Measurements from ENCODE around the gene MEIKIN. TPM values are rescaled to one million over a fixed set of nuclear protein-coding genes. Genes with fewer than 3 reads are reported as not detected.
"Not testable (repeated sequence)": the region's sequence is repeated elsewhere in the genome, so short reads cannot be mapped to it uniquely, and the experiment has no call there.

The MEIKIN gene
- total RNA-seq, 1 experiment from 2014 or later, result not detected

- in situ Hi-C loops (cut with HindIII; ENCODE audit: low sequenced_read_pairs), result no loop called here
- no peak for DNase-seq (ENCODE audit: low spot score)
Measured at GRCh38 chr5:131932235-131932634, 13.2 kb downstream of the MEIKIN start.

- DNase-seq (ENCODE audit: low spot score), result no peak
Measured at GRCh38 chr5:131928957-131929356, 16.5 kb downstream of the MEIKIN start.

GRCh38 chr5:131926168-131926567 is 19.3 kb downstream of the MEIKIN start:
- in situ Hi-C loops (cut with HindIII; ENCODE audit: low sequenced_read_pairs), result no loop called here
- no peak for DNase-seq (ENCODE audit: low spot score)

More at GRCh38 chr5:131928957-131929356, 16.5 kb downstream of the MEIKIN start:
- in situ Hi-C loops (cut with HindIII; ENCODE audit: low sequenced_read_pairs), result no loop called here

GRCh38 chr5:131916481-131916880 is 29.0 kb downstream of the MEIKIN start:
- DNase-seq (ENCODE audit: low spot score), result no peak
- in situ Hi-C loops (cut with HindIII; ENCODE audit: low sequenced_read_pairs), result no loop called here

- in situ Hi-C loops (cut with HindIII; ENCODE audit: low sequenced_read_pairs), result no loop called here
- DNase-seq (ENCODE audit: low spot score), result no peak
Measured at GRCh38 chr5:131914472-131914871, 31.0 kb downstream of the MEIKIN start.

- DNase-seq (ENCODE audit: low spot score), result no peak
- in situ Hi-C loops (cut with HindIII; ENCODE audit: low sequenced_read_pairs), result no loop called here
Measured at GRCh38 chr5:131913603-131914002, 31.9 kb downstream of the MEIKIN start.

- in situ Hi-C loops (cut with HindIII; ENCODE audit: low sequenced_read_pairs), result no loop called here
- DNase-seq (ENCODE audit: low spot score), result no peak
Measured at GRCh38 chr5:131906668-131907067, 38.8 kb downstream of the MEIKIN start.

GRCh38 chr5:131902266-131902665 is 43.2 kb downstream of the MEIKIN start:
- DNase-seq (ENCODE audit: low spot score); in situ Hi-C loops (cut with HindIII; ENCODE audit: low sequenced_read_pairs): not testable (repeated sequence)

- no peak for DNase-seq (ENCODE audit: low spot score)
- in situ Hi-C loops (cut with HindIII; ENCODE audit: low sequenced_read_pairs), result no loop called here
Measured at GRCh38 chr5:131899686-131900085, 45.8 kb downstream of the MEIKIN start.

GRCh38 chr5:131883984-131884383 is 61.5 kb downstream of the MEIKIN start:
- in situ Hi-C loops (cut with HindIII; ENCODE audit: low sequenced_read_pairs), result no loop called here
- DNase-seq (ENCODE audit: low spot score), result no peak

- no peak for DNase-seq (ENCODE audit: low spot score)
Measured at GRCh38 chr5:131879705-131880104, 65.8 kb downstream of the MEIKIN start.

GRCh38 chr5:131877873-131878272 is 67.6 kb downstream of the MEIKIN start:
- in situ Hi-C loops (cut with HindIII; ENCODE audit: low sequenced_read_pairs), result no loop called here
- DNase-seq (ENCODE audit: low spot score), result no peak

More at GRCh38 chr5:131879705-131880104, 65.8 kb downstream of the MEIKIN start:
- in situ Hi-C loops (cut with HindIII; ENCODE audit: low sequenced_read_pairs), result no loop called here

GRCh38 chr5:131871251-131871650 is 74.2 kb downstream of the MEIKIN start:
- DNase-seq (ENCODE audit: low spot score); in situ Hi-C loops (cut with HindIII; ENCODE audit: low sequenced_read_pairs): not testable (repeated sequence)

GRCh38 chr5:131867524-131867923 is 77.9 kb downstream of the MEIKIN start:
- in situ Hi-C loops (cut with HindIII; ENCODE audit: low sequenced_read_pairs), result no loop called here
- DNase-seq (ENCODE audit: low spot score), result no peak

GRCh38 chr5:131863700-131864099 is 81.8 kb downstream of the MEIKIN start:
- in situ Hi-C loops (cut with HindIII; ENCODE audit: low sequenced_read_pairs), result no loop called here
- DNase-seq (ENCODE audit: low spot score), result no peak

GRCh38 chr5:131857388-131857787 is 88.1 kb downstream of the MEIKIN start:
- in situ Hi-C loops (cut with HindIII; ENCODE audit: low sequenced_read_pairs), result no loop called here
- no peak for DNase-seq (ENCODE audit: low spot score)

- in situ Hi-C loops (cut with HindIII; ENCODE audit: low sequenced_read_pairs), result no loop called here
- DNase-seq (ENCODE audit: low spot score), result no peak
Measured at GRCh38 chr5:131855452-131855851, 90.0 kb downstream of the MEIKIN start.

- no peak for DNase-seq (ENCODE audit: low spot score)
- in situ Hi-C loops (cut with HindIII; ENCODE audit: low sequenced_read_pairs), result no loop called here
Measured at GRCh38 chr5:131854134-131854533, 91.3 kb downstream of the MEIKIN start.

GRCh38 chr5:131848662-131849061 is 96.8 kb downstream of the MEIKIN start:
- in situ Hi-C loops (cut with HindIII; ENCODE audit: low sequenced_read_pairs), result no loop called here
- no peak for DNase-seq (ENCODE audit: low spot score)

GRCh38 chr5:131846536-131846935 is 98.9 kb downstream of the MEIKIN start:
- in situ Hi-C loops (cut with HindIII; ENCODE audit: low sequenced_read_pairs), result no loop called here
- DNase-seq (ENCODE audit: low spot score), result no peak

- in situ Hi-C loops (cut with HindIII; ENCODE audit: low sequenced_read_pairs), result no loop called here
- no peak for DNase-seq (ENCODE audit: low spot score)
Measured at GRCh38 chr5:131845828-131846227, 99.6 kb downstream of the MEIKIN start.

GRCh38 chr5:131842971-131843370 is 102.5 kb downstream of the MEIKIN start:
- in situ Hi-C loops (cut with HindIII; ENCODE audit: low sequenced_read_pairs); DNase-seq (ENCODE audit: low spot score): not testable (repeated sequence)

Data from G401 (cell line).